ENCODE measurements around the gene TCAF1.
"Not testable (repeated sequence)": the region's sequence is repeated elsewhere in the genome, so short reads cannot be mapped to it uniquely, and the experiment has no call there.

The TCAF1 gene

GRCh38 chr7:143849785-143850479, 52.0 kb downstream of the TCAF1 start:
- TF ChIP-seq CTCF (conservative IDR thresholded peaks at IDR 0.05; ENCODE audit: low read depth, low read length) = no peak
- H3K4me3 ChIP-seq (ENCODE audit: low read length) = no peak overlapping the region

GRCh38 chr7:143848192-143848591, 53.8 kb downstream of the TCAF1 start:
- DNase-seq (ENCODE audit: low read depth) = no peak
- no peak for TF ChIP-seq CTCF (conservative IDR thresholded peaks at IDR 0.05; ENCODE audit: low read depth, low read length)
- H3K4me3 ChIP-seq (ENCODE audit: low read length) = no peak overlapping the region

More at GRCh38 chr7:143849785-143850479, 52.0 kb downstream of the TCAF1 start:
- no peak for DNase-seq (ENCODE audit: low read depth)

- no peak for TF ChIP-seq CTCF (conservative IDR thresholded peaks at IDR 0.05; ENCODE audit: low read depth, low read length)
- H3K4me3 ChIP-seq (ENCODE audit: low read length) = no peak overlapping the region
- no peak for DNase-seq (ENCODE audit: low read depth)
Observed at GRCh38 chr7:143846692-143847091, 55.3 kb downstream of the TCAF1 start.

GRCh38 chr7:143841696-143842095, 60.3 kb downstream of the TCAF1 start:
- not testable (repeated sequence) for H3K4me3 ChIP-seq (ENCODE audit: low read length); DNase-seq (ENCODE audit: low read depth)
- TF ChIP-seq CTCF (conservative IDR thresholded peaks at IDR 0.05; ENCODE audit: low read depth, low read length) = peak; percentile 28

GRCh38 chr7:143840062-143840461, 61.9 kb downstream of the TCAF1 start:
- H3K4me3 ChIP-seq (ENCODE audit: low read length); DNase-seq (ENCODE audit: low read depth): not testable (repeated sequence)

- peak; percentile 34 for TF ChIP-seq CTCF (conservative IDR thresholded peaks at IDR 0.05; ENCODE audit: low read depth, low read length)
- not testable (repeated sequence) for H3K4me3 ChIP-seq (ENCODE audit: low read length); DNase-seq (ENCODE audit: low read depth)
Observed at GRCh38 chr7:143837223-143837622, 64.8 kb downstream of the TCAF1 start.

GRCh38 chr7:143836622-143837021, 65.4 kb downstream of the TCAF1 start:
- H3K4me3 ChIP-seq (ENCODE audit: low read length) = peak overlapping the region; percentile 43
- not testable (repeated sequence) for DNase-seq (ENCODE audit: low read depth)

- not testable (repeated sequence) for DNase-seq (ENCODE audit: low read depth); H3K4me3 ChIP-seq (ENCODE audit: low read length)
Observed at GRCh38 chr7:143836088-143836487, 65.9 kb downstream of the TCAF1 start.

GRCh38 chr7:143826578-143826977, 75.4 kb downstream of the TCAF1 start:
- not testable (repeated sequence) for DNase-seq (ENCODE audit: low read depth); H3K4me3 ChIP-seq (ENCODE audit: low read length)

GRCh38 chr7:143824295-143825135, 77.5 kb downstream of the TCAF1 start:
- DNase-seq (ENCODE audit: low read depth); H3K4me3 ChIP-seq (ENCODE audit: low read length): not testable (repeated sequence)

GRCh38 chr7:143823634-143824294, 78.2 kb downstream of the TCAF1 start:
- H3K4me3 ChIP-seq (ENCODE audit: low read length); DNase-seq (ENCODE audit: low read depth): not testable (repeated sequence)
